ENCODE results near the gene ACP7.

The ACP7 gene

DNA sequence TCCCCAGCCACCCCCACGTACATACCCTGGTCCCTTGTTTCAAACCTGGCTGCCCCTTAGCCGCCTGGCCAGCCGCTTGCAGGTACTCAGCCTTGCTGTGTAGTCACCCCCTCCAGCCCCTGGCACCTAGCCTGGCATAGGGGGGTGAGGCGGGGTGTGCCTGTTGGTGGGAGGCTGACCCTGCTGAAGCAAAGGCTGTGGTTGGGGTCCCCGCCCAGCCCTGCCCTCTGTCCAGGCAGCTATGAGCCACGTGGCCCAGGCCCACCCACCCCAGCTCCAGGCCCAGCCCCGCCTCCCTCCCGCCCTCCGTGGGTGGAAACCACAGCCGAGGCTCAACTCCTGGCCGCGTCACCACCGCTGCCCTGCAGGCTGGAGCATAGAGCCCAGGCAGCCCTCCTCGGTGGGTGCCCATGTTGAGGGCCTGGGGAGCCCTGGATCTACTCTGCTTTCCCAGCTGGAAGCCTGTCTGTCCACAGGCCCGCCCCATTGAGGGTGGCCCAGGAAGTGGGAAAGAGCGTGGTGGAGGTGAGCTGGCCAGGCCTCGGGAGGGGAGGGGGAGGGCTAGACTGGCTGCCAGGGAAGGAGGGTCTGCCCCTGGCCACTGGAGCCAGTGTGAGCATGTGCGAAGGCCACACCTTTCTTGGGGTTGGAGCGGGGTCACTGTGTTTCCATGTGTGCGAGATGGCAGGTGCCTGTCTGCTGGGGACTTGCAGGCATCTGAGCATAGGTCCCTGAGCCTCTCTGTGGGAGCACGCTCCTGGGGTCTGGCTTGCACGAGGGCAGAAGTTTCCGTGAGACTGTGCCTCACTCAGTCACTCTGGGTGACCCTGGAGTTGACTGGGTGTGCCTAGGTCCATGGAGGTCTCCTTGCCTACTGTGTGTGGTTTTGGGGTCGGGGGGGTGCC lies 72.4 kb downstream of the ACP7 start:
- peak; percentile 16 for DNase-seq (ENCODE audit: low read depth)
- peak overlapping the region; percentile 36 for H3K4me3 ChIP-seq (ENCODE audit: low read depth, low read length)
- TF ChIP-seq CTCF (conservative IDR thresholded peaks at IDR 0.05; ENCODE audit: low read depth, low read length): no peak

- H3K4me3 ChIP-seq (ENCODE audit: low read depth, low read length): no peak overlapping the region
- TF ChIP-seq CTCF (conservative IDR thresholded peaks at IDR 0.05; ENCODE audit: low read depth, low read length): no peak
- DNase-seq (ENCODE audit: low read depth): peak; percentile 50
These were observed 73.3 kb downstream of the ACP7 start for GRCh38 chr19:39157275-39157996.

DNA sequence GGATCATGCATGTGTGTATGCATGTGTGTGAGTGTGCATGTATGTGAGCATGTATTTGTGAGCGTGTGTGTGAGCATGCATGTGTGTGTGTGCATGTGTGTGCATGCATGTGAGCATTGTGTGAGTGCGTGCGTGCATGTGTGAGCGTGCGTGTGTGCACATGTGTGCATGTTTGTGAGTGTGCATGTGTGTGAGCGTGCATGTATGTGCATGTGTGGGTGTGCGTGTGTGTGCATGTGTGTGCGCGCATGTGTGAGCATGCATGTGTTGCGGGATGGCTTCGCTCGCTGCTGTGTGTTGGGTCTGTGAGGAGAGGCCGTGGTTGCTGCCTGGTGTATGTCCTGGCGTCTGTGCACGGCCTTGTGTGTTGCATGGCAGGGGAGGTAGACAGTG lies 73.8 kb downstream of the ACP7 start:
- no peak overlapping the region for H3K4me3 ChIP-seq (ENCODE audit: low read depth, low read length)
- TF ChIP-seq CTCF (conservative IDR thresholded peaks at IDR 0.05; ENCODE audit: low read depth, low read length): no peak
- no peak for DNase-seq (ENCODE audit: low read depth)

DNA sequence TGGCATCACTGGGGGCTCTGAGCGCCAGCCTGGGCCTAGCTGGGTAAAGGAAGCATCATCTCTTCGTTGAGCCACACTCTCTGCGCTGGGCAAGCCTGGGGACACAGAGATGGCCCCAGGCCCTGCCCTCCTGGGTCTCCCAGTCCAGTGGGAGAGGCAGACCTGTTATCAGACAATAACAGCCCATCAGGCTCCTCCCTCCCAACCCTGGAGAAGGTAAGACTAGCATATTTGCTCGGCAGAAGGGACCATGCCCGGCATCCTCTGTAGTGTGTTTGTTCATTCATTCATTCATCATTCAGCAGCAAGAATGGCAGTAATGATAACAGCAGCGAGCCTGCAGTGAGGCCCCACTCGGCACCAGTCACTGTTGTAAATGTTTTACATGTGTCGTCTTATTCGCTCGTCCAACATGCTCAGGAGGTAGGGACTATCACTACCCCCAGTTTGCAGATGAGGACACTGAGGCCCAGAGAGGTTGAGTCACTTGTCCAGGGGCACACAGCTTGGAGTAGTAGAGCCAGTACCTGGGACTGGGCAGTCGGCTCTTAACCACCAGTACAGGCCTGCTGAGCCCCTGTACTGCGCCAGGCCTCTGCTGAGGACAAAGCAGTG lies 74.6 kb downstream of the ACP7 start:
- no peak for TF ChIP-seq CTCF (conservative IDR thresholded peaks at IDR 0.05; ENCODE audit: low read depth, low read length)
- no peak for DNase-seq (ENCODE audit: low read depth)
- no peak overlapping the region for H3K4me3 ChIP-seq (ENCODE audit: low read depth, low read length)

- DNase-seq (ENCODE audit: low read depth): peak; percentile 69
- TF ChIP-seq CTCF (conservative IDR thresholded peaks at IDR 0.05; ENCODE audit: low read depth, low read length): peak; percentile 26
These were observed 76.3 kb downstream of the ACP7 start for GRCh38 chr19:39160523-39160861.

More at GRCh38 chr19:39160523-39160861, 76.3 kb downstream of the ACP7 start:
- no peak overlapping the region for H3K4me3 ChIP-seq (ENCODE audit: low read depth, low read length)
